GM18507 (cell line): Measurements from ENCODE around the gene CCND2.

Experiments
- DNase-seq: peaks from one replicate; pipeline ENCODE4 v3.0.0; 2011; ENCODE audit warnings: low read depth; ENCODE audit not compliant: insufficient read length; ENCODE audit errors: extremely low spot score
- FAIRE-seq: peaks from 2 replicates; lab custom pipeline; 2011; peaks lifted over from hg19 to GRCh38; lab: Jason Lieb, UNC

Gene CCND2

DNA sequence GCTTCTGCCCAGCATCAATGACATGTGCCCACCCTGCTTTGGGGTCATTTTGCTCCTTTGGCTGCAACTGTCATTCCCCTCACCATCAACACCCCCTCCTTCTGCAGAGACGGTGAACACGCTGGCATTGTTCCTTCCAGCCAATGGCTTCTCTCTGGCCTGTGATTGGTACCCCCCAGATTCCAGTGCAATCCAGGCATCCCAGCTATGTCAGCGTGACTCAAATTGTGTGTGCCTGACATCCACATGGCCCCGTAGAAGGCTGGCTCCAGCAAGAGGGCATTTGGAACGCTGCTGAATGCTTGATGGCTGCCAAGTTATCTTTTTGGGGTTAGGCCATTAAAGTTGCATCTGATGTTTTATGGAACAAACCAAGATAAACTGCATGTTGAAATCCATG is 21.0 kb upstream of the CCND2 start:
- no peak for DNase-seq
- no peak for FAIRE-seq

DNA sequence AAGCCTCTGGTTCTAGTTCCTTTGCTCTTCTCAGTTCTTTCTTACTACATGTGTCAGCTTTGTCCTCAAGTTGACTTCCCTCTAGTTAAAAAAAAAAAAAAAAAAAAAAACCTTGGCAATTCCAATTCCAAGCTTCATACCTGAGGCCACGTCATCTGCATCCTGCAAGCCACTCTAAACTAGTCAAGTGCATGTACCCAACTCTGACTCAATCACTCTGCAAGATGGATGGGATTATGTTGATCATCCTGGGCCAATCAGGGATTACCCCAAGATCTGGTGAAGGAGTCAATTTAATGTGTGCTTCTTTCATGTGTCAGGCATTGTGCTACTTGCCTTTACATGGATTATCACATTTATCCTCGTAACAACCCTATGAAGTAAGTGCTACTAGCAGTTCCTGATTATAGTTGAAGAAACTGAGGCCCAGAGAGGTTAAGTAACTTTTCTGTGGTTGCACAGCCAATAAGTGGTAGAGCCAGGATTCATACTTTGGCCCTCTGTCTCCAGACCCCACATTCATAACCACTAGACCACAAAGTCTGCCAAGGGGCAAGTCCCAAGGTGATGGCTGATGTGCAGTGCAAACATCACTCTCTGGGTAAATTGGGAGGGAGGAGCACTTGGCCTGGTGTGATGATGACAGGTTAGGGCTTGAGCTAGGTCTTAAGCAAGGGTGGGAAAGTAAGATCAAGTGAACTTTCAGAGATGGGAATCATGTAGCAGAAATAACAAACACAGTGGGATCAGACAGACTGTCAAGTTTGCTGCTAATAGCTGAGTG is 17.3 kb upstream of the CCND2 start:
- no peak for FAIRE-seq

DNA sequence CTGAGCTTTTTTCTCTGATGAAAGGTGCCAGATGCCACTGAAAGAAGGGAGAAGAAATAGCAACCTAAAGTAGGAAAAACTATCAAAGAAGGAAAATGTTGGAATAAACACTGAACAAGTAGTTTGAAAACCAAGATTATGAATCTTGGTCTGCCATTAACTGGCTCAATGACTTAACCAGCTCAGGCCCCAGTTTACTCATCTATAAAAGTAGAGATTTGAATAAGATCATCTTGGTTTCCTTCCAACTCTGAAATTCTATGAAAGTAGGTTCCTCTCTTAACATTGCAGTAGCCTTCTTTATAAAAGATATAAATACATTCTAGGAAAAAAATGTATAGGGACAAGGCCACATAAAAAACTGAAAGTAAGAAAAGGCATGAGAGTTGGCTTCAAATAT is 16.1 kb upstream of the CCND2 start:
- DNase-seq (no peak), FAIRE-seq (no peak)

More for the DNA sequence above, 17.3 kb upstream of the CCND2 start:
- no peak for DNase-seq

DNA sequence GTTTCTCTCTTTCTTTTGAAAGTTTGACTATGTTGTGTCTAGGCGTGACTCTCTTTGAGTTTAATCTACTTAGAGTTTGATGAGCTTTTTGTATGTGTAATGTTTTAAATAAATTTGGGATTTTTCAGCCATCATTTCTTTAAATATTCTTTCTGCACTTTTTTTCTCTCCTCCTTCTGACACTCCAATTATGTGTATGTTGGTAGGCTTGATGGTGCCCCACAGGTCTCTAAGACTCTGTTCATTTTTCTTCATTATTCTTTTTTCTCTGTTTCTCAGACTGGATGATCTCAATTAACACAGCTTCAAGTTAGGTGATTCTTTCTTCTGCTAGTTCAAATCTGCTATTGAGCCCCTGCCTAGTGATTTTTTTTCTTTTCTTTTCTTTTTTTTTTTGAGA is 14.5 kb upstream of the CCND2 start:
- no peak for FAIRE-seq

DNA sequence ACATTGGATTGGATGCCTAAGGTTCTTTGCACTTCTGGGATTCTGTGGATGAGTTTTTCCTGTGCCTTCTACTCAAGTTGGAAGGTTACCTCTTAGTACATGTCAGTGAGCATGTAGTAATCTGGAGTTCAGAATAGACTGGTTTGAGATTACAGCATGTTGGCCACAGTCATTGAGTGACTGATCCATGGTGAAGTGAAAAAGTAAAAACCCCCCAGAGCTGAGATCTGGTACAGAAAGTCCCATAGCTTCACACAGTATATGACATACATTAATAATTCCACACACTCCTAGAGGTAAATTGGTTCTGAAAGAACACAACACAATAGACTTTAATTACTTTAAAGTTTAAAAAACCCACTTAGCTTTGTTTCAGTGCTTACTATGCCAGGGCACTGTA is 11.9 kb upstream of the CCND2 start:
- DNase-seq (no peak), FAIRE-seq (no peak)

More for the DNA sequence above, 14.5 kb upstream of the CCND2 start:
- DNase-seq: no peak

DNA sequence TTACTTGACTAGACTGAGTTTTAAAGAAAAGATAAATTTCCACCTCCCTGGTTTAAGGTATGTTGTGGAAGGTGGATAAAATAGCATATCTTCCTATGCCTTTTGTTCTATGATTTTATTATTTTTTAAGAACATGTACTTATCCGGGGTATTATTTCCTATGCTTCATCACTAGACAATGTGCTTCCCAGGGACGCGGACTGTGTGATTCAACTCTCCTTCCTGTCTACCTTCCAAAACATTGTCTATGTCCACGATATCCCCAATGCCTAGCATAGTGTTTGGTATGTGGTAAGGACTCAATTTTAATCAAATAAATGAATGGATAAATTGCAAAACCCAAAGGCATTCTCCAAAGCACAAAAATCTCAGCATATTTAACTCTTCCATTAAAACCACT is 8.3 kb upstream of the CCND2 start:
- FAIRE-seq (no peak), DNase-seq (no peak)

DNA sequence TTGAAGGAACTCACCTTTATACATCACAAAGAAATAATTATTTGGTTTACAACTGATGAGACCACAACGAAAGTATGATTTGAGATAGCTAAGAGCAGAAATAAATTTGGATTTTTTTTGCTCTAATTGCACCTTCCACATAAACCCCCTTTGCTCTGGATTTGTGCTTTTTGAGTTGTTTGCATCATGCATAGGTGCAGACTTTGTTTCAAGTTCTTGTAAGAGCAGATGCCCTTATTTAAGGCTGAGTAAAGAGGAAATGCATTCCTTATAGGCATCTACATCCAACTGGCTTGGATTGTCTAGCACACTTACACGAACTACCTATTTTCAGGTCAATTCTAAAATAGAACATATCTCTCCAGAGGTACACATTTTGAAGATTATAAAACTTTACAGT is 6.6 kb upstream of the CCND2 start:
- DNase-seq: no peak
- no peak for FAIRE-seq

DNA sequence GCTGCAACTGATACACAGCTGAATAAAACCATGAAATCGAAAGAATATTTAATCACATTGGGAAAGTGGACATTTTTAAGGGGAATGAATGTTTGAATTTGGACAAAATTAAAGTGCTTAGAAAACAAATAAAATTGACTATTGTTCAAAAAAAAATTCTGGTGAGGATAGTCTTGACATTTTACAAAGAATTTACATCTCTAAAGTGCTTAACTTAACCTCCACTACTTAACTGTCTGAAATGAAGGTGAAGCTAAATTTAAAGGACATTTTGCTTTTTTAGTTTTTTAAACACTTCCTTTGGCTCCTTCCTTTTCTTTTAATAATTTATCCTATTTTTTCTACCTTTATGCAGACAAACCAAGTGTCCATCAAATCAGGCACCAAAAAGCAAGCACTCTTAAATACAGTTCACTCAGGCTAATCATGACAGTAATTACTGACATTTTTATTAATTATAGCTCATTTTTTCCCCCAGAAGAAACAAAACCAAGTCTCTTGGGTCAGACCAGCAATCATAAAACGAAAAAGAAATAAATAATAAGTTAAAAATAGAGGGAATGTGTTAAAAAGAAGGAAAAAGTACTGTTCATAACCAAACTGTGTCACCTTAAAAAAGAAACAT is 5.7 kb upstream of the CCND2 start:
- FAIRE-seq (no peak), DNase-seq (no peak)

DNA sequence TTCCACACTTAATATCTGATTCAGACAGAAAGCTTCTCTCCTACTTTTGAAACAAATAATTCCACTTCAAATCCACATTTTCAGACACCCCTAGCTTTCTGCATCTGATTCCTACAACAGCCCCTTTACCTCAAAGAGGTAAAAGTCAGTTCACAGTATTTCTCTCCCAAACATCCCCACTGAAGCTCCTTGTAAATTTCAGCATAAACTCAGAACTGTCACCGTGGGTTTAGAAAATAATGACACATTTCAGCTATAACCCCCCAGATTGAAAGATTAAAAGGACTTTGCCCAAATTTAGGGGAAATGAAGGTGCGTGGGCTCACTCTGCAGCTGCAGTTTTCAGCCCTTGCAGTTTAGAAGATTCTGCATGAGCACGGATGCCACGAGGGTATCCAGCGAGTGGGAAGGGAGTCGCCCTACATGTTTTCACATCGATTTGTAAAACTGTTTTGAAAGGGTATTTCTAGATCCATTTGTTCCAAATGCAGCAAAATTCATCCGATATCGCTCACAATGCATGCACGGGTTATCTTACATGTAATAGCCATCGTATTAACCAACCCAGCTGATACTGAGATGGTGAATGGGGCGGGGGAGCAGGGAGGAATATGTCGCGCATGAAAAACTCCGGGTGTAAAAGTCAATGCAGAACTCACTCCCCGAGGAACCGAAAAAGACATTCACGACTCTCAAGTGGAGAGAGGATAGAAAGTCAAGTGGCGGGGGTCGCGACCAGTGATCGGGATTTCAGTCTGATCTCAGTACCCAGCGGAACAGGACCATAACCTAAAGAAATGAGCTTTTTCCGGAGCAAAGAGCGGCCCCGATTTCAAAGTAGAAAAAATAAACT is 5.0 kb upstream of the CCND2 start:
- no peak for DNase-seq
- peak; percentile 63 for FAIRE-seq

DNA sequence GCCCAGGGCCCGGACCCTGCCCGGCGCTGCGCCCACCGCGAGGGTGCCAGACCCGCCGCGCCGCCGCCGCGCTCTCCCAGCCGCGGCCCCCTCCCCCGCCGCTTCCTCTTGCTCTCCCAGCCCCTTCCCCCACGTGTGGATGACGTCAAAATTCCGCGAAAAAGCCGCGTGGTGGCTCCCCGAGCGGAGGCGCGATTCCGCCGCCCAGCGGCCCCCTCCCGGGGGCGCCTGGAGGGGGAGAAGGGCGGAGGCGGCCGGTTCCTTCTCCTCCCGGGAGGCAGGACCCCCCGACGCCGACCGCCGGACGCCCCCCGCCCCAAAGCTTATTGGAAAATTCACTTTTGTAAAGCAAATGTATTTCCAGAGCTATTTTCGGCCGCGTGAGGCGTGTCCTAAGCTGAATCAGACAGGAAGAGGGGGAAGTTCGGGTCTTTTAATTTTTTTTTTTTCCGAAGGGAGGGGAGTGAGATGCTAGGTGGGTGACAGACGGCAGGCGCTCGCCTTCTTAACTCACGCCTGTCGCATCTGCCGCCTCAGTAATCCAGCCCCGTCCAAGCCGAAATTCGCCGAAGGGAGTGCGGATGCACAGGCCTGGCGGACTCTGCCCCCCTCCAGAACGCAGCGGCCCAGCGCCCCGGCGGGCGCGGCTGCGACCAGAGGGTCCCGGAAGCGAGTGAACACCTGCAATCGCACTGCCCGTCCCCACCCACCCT is 4.1 kb upstream of the CCND2 start:
- peak; percentile 57 for DNase-seq
- FAIRE-seq: peak; percentile 65

DNA sequence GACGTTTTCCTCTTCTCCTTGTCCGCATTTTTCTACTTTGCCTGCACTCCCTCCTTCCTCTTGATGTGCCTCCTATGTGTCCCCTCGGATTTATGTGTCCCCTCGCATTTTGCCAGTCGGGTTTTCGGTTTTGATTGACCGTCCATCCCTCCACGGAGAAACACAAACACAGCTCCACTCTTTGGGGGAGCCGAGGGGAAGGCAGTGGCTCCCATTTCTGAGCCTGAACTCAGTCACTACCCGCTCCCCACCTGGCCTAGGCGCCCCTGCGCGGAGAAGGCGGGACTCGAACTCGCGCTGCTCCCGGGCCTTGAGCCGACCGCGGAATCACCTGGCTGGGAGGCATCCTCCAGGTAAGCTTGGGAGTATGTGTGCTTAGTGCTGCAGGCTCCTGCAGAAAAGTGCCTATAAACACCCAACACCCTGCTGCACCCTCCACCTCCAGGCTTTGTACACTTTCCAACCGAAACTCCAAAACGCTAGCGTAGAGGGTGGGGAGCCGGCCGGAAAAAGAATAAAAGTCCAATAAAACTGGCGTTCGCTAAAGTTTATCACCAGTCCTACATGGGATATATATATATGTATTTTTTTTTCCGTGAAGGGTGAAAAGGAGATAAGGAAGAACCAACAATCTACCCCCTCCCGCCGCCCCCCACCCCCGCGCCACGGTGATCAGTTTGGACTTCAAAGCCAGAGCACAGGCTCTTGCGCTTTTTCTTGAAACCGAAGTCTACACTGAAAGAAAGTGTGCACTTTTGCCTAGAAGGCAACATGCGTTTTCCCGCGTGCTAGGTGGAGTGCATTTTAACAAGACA is 3.3 kb upstream of the CCND2 start:
- no peak for DNase-seq
- FAIRE-seq: no peak

DNA sequence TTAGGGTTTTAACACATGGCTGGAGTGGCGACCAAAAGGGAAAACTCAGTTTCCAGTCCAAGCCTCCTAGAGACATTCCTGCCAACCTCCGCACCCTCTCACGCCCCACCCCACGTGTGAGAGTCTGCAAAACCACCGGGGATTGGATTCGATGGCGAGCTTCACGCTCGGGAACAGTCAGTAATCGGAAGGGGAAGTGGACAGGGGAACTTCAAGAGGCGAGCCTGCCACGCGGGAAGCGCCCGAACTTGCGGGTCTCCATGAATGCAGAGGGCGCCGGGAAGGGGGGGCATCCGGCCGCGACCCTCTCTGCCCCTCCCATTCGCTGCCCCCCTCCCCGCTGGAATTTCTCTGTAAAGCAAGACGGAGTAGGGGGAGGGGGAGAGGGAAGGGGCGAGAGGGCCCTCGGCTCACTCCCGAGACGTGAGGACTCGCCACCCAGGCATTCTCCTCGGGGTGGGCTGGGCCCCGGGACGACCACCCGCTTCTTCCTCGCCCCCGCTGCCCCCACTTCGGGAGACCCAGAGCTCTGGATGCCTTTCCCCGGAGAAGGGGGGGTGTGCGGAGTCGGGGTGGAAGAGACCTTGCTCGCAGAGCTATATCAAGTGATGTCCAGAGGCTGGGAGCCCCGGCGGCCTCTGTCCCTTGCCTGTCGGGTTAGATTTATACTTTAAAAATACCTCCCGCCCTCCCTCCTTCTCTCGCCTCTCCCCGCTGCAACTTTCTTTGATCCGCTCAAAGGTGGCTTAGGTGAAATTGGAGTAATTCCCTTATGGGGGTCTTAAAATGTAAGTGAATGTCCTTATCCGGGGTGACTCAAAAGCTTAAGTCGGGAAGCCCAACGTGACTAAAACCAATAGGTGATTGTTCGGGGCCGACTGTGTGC is 2.5 kb upstream of the CCND2 start:
- FAIRE-seq: peak; percentile 85
- no peak for DNase-seq

DNA sequence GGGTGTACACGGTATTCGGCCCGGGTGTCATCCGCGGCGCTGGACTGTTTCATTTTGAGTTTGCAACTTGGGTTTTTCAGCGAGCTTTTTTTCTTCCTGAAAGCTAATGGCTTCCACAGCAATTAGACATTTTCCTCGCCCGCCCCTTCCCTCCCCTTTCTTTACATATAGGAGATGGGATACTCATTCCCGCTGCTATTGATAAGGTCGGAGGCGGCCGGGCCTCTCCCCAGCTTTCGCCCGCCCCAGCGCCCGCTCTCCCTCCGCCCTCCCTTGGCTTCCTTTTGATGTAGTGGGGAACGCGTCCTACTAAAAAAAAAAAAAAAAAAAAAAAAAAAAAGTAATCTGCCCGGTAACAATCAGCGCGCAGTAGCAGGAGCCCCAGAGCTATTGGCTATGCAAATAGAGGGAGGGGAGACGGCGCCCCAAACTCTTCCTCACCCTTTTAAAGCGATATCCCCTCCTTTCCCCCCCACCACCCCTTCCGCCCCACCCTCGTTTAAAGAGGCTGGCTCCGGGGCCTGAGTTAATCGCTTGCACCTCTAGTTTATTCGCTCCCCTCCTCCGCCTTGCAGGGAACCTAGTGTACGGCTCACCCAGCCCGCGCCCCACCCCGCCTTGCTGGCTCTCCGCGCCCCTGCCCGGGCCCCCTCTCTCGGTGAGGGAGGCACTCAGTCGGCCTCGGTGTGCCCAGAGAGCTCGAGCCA is 1.7 kb upstream of the CCND2 start:
- DNase-seq (peak; percentile 74), FAIRE-seq (peak; percentile 96)

DNA sequence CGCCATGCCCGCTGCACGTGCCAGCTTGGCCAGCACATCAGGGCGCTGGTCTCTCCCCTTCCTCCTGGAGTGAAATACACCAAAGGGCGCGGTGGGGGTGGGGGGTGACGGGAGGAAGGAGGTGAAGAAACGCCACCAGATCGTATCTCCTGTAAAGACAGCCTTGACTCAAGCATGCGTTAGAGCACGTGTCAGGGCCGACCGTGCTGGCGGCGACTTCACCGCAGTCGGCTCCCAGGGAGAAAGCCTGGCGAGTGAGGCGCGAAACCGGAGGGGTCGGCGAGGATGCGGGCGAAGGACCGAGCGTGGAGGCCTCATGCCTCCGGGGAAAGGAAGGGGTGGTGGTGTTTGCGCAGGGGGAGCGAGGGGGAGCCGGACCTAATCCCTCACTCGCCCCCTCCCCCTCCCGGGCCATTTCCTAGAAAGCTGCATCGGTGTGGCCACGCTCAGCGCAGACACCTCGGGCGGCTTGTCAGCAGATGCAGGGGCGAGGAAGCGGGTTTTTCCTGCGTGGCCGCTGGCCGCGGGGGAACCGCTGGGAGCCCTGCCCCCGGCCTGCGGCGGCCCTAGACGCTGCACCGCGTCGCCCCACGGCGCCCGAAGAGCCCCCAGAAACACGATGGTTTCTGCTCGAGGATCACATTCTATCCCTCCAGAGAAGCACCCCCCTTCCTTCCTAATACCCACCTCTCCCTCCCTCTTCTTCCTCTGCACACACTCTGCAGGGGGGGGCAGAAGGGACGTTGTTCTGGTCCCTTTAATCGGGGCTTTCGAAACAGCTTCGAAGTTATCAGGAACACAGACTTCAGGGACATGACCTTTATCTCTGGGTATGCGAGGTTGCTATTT is 914 bp upstream of the CCND2 start:
- FAIRE-seq (no peak), DNase-seq (no peak)

DNA sequence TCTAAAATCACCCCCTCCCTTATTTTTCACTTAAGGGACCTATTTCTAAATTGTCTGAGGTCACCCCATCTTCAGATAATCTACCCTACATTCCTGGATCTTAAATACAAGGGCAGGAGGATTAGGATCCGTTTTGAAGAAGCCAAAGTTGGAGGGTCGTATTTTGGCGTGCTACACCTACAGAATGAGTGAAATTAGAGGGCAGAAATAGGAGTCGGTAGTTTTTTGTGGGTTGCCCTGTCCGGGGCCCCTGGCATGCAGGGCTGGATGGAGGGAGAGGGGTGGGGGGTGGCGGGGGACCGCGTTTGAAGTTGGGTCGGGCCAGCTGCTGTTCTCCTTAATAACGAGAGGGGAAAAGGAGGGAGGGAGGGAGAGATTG is 300 bp upstream of the CCND2 start:
- no peak for FAIRE-seq
- DNase-seq: no peak

DNA sequence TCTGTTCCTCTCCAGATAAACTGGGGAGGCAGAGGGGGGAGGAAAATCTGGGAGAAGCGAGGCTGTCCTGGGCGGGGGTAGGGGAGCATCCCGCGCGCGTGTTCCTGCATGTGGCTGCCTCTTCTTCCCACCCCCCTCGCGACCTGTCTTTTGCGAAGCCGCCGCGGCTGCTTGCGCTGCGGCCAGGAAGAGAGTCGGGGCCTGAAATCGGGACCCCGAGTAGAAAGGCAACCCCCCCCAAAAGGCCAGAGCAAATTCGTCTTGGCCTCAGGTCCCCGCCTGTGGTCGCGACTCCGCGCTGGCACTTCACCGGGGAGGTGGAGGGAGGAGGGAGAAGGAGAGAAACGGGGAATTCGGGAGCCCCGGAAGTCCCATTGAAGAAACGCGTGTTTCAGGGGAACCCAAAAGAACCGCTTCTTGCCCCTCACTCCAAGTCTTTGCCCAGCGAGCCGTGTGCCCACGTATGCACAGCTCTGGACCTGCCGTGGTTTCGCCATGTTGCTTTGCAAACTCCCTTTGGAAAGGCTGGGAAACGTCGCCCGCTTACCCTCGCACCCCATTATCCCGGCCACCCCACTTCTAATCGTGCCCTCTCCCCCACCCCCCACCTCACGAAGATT is 944 bp downstream of the CCND2 start:
- FAIRE-seq (peak; percentile 33), DNase-seq (no peak)
